Thyroid gland (tissue), 4 donors: ENCODE results near the gene HES1.

ENCODE experiments used
- POLR2A ChIP-seq, 2 donors: fragments of 450-650 bp; IDR thresholded peaks; one replicate each; pipeline ENCODE4 v1.6.1; 2017; ENCODE audit warnings: antibody characterized with exemption in 2 of 2, mild to moderate bottlenecking in 2 of 2, moderate library complexity in 1 of 2
- TF ChIP-seq, protein P1 (sequence below), 6 experiments: fragments of 200-600 bp in 3 of 6; fragments of 450-650 bp in 3 of 6; sonication (generic) in 3 of 6; IDR thresholded peaks; one replicate each; pipeline ENCODE4 v1.5.1; 2016 to 2019; ENCODE audit warnings: antibody characterized with exemption in 6 of 6, mild to moderate bottlenecking in 2 of 6, inconsistent platforms in 1 of 6, moderate library complexity in 1 of 6

GRCh38 chr3:194132465-194133286 is 3.3 kb upstream of the HES1 start:
- TF ChIP-seq, protein P1, sequence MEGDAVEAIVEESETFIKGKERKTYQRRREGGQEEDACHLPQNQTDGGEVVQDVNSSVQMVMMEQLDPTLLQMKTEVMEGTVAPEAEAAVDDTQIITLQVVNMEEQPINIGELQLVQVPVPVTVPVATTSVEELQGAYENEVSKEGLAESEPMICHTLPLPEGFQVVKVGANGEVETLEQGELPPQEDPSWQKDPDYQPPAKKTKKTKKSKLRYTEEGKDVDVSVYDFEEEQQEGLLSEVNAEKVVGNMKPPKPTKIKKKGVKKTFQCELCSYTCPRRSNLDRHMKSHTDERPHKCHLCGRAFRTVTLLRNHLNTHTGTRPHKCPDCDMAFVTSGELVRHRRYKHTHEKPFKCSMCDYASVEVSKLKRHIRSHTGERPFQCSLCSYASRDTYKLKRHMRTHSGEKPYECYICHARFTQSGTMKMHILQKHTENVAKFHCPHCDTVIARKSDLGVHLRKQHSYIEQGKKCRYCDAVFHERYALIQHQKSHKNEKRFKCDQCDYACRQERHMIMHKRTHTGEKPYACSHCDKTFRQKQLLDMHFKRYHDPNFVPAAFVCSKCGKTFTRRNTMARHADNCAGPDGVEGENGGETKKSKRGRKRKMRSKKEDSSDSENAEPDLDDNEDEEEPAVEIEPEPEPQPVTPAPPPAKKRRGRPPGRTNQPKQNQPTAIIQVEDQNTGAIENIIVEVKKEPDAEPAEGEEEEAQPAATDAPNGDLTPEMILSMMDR (IDR thresholded peaks at IDR 0.05) = no peak
- TF ChIP-seq POLR2A (IDR thresholded peaks at IDR 0.05) = no peak
